Naive thymus-derived CD8-positive, alpha-beta T cell (primary cell): Measurements from ENCODE around the gene HP. TPM values are rescaled to one million over a fixed set of nuclear protein-coding genes. Genes with fewer than 3 reads are reported as not detected.
A peak's percentile ranks its signal among the peaks of the same experiment; 100 is the strongest.
"Not testable (repeated sequence)": the region's sequence is repeated elsewhere in the genome, so short reads cannot be mapped to it uniquely, and the experiment has no call there.

Experiments used
- ATAC-seq, 2 donors: fragments of 150-1000 bp; cut with Tn5 transposase in 1 of 2; sonication (Bioruptor Pico), chemical (Tn5 transposase) in 1 of 2; 1 replicate in 1 of 2; 2 replicates in 1 of 2; pipeline ENCODE4 v1.10.0; 2021; ENCODE audit warnings: mild to moderate bottlenecking in 2 of 2, moderate library complexity in 2 of 2
- POLR2A ChIA-PET: fragments of 350-600 bp; sonication (Branson Sonifier 250); formaldehyde crosslinking; loops from one replicate; lab custom pipeline; 2021; ENCODE audit warnings: antibody characterized with exemption; lab: Charles Lee
- DNase-seq, 10 donors: peaks; one replicate each; pipeline versions ENCODE4 v3.0.0 to v3.0.0-alpha.2; 2020 to 2022
- H3K27ac Mint-ChIP-seq, 10 donors: one replicate each; pipeline ENCODE4 v1.8.0; 2020 to 2022; ENCODE audit warnings: mild to moderate bottlenecking in 10 of 10, mixed read lengths in 10 of 10, moderate library complexity in 4 of 10, inconsistent platforms in 1 of 10
- H3K27me3 Mint-ChIP-seq, 5 donors: one replicate each; pipeline ENCODE4 v1.8.0; 2021 to 2022; ENCODE audit warnings: mixed read lengths in 5 of 5
- H3K36me3 Mint-ChIP-seq, 3 donors: one replicate each; pipeline ENCODE4 v1.8.0; 2020 to 2022; ENCODE audit warnings: mixed read lengths in 3 of 3, mild to moderate bottlenecking in 2 of 3, inconsistent platforms in 1 of 3
- H3K4me1 Mint-ChIP-seq, 4 donors: one replicate each; pipeline ENCODE4 v1.8.0; 2021 to 2022; ENCODE audit warnings: mixed read lengths in 4 of 4
- H3K4me3 Mint-ChIP-seq, 10 donors: one replicate each; pipeline ENCODE4 v1.8.0; 2020 to 2022; ENCODE audit warnings: mild to moderate bottlenecking in 10 of 10, mixed read lengths in 10 of 10, moderate library complexity in 6 of 10, inconsistent platforms in 1 of 10
- H3K9me3 Mint-ChIP-seq, 9 donors: one replicate each; pipeline ENCODE4 v1.8.0; 2020 to 2022; ENCODE audit warnings: mixed read lengths in 9 of 9, mild to moderate bottlenecking in 3 of 9, inconsistent platforms in 1 of 9, moderate library complexity in 1 of 9
- polyA plus RNA-seq, 3 donors: library from polyadenylated mRNA; unstranded; fragments of 300-500 nt; fragmentation: Illumina TruSeq; gene quantifications; one replicate each; pipeline ENCODE4 v1.2.3, GENCODE V29; 2021
- total RNA-seq, 8 experiments: library from RNA in 2 of 8; stranded (reverse) in 2 of 8; gene quantifications; one replicate each; pipeline ENCODE4 v1.2.3 and lab custom pipeline; 2021 to 2026

Gene HP
- total and polyA plus RNA-seq, 5 experiments from 2014 or later = 0.22 to 0.26 TPM; not detected in 3

DNA sequence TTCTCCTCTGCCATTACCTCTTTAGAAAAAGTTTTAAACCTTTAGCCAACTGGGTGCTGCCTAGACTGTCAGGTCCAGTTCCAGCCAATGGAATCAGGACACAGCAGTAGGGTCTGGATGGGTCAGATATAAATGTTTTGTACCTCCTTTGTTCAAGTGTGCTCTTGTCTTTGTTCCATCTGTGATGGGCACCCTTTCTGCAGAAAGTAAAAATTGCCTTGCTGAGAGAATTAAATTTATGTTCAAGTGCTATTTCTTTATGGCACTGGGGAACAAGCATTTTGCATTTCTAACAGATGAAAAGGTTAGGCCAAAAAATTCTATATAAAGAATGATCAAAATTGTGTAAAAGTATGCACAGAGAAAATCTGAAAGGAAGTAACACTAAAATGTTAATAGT is 5.2 kb upstream of the HP start:
- Mint-ChIP-seq H3K9me3 (peaks cover 3 to 29% (median 18%) of the 10 kb centered on the region in 9 donors), H3K27me3 (no peaks in the 10 kb centered on the region), H3K36me3 (peaks cover under 1 to 16% (median 12%) of the 10 kb centered on the region in 3 donors), H3K4me1 (no peaks in the 10 kb centered on the region), H3K27ac (no peak overlapping the region), H3K4me3 (no peak overlapping the region)
- no peak for ATAC-seq
- no peak for DNase-seq
- POLR2A ChIA-PET = no interaction called here

DNA sequence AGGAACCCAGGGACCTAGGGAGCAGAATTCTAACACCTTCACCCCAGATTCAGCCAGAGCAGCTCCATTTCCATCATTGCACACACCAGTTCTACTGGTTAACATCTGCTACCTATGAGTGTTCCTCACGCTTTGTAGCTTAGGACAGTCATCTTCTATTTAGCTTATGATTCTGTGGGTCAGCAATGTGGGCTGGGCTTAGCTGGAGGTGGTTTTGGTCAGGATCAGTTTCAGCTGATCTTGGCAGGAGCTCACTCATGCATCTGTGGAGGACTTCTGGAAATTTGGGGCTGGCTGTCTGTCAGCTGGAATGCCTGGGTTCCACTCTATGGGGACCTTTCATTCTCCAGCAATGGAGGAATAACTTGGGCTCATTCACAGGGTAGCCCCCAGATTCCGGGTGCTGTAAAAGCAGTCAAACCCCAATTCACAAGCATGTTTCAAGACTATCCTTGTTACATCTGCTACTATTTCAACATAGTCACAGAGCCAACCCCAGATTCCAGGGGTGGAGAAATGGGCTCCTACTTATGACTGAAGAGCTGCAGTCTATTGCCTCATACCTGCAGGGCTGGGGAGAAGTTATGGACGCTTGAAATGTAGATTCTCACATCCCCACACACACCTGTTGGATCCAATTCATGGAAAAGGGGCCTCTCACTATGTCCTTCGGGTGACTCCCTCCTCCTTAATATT is 3.4 kb upstream of the HP start:
- DNase-seq (no peak), ATAC-seq (no peak)
- H3K27me3 Mint-ChIP-seq = no peaks in the 10 kb centered on the region
- POLR2A ChIA-PET = no interaction called here
- H3K9me3 Mint-ChIP-seq = peaks cover 3 to 29% (median 18%) of the 10 kb centered on the region in 9 donors
- no peak overlapping the region for H3K27ac Mint-ChIP-seq
- H3K4me3 Mint-ChIP-seq = no peak overlapping the region
- H3K36me3 Mint-ChIP-seq = peaks cover 3 to 16% (median 12%) of the 10 kb centered on the region in 3 donors
- no peaks in the 10 kb centered on the region for H3K4me1 Mint-ChIP-seq

- peaks cover 3 to 29% (median 18%) of the 10 kb centered on the region in 9 donors for H3K9me3 Mint-ChIP-seq
- H3K4me1 Mint-ChIP-seq = no peaks in the 10 kb centered on the region
- H3K27ac Mint-ChIP-seq = no peak overlapping the region
- DNase-seq = no peak
- POLR2A ChIA-PET = no interaction called here
- peaks cover 4 to 16% (median 12%) of the 10 kb centered on the region in 3 donors for H3K36me3 Mint-ChIP-seq
- no peaks in the 10 kb centered on the region for H3K27me3 Mint-ChIP-seq
- H3K4me3 Mint-ChIP-seq = no peak overlapping the region
- ATAC-seq = no peak
Measured at GRCh38 chr16:72051818-72052217, 2.5 kb upstream of the HP start.

DNA sequence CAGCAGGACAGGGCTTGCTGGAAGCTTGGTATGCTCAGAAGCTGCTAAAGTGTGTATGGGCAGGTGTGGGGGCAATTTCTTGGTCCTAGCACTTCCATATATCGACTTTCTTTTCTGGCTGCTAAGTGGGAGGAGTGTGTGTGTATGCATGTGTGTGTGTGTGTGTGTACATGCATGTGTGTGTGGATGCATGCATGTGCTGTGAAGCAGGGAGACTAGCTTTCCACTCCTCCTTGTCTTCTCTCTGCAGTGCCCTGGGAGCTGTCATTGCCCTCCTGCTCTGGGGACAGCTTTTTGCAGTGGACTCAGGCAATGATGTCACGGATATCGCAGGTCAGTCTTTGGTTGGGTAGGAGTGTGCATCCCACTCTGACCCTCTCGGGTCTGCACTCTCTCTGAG is 1.6 kb downstream of the HP start:
- Mint-ChIP-seq H3K4me1 (no peaks in the 10 kb centered on the region), H3K36me3 (peaks cover 0 to 7% (median 7%) of the 10 kb centered on the region in 3 donors), H3K9me3 (peaks cover 0 to 5% (median 0%) of the 10 kb centered on the region in 9 donors), H3K27ac (no peak overlapping the region), H3K27me3 (no peaks in the 10 kb centered on the region), H3K4me3 (no peak overlapping the region)
- no peak for ATAC-seq
- no peak for DNase-seq
- POLR2A ChIA-PET = no interaction called here

DNA sequence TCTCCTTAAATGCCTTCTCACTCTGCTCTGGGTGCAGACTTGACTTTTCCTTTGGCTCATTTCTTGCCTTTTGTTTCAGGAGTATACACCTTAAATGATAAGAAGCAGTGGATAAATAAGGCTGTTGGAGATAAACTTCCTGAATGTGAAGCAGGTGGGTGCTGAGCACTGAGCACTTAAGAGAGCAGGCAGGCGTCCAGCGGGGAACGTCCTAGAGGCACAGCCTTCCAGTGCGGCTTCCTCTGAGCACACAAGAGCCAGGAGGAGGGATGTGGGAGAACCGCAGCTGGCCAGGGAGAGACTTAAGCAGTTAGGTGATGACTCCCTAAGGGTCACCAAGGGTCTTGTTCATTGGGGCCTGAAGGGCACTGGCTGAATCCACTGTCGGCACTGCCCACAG is 3.0 kb downstream of the HP start:
- H3K36me3 Mint-ChIP-seq = peaks cover 0 to 12% (median 8%) of the 10 kb centered on the region in 3 donors
- H3K4me1 Mint-ChIP-seq, H3K4me3 Mint-ChIP-seq, H3K27ac Mint-ChIP-seq, POLR2A ChIA-PET, H3K27me3 Mint-ChIP-seq, H3K9me3 Mint-ChIP-seq, DNase-seq, ATAC-seq: not testable (repeated sequence)

DNA sequence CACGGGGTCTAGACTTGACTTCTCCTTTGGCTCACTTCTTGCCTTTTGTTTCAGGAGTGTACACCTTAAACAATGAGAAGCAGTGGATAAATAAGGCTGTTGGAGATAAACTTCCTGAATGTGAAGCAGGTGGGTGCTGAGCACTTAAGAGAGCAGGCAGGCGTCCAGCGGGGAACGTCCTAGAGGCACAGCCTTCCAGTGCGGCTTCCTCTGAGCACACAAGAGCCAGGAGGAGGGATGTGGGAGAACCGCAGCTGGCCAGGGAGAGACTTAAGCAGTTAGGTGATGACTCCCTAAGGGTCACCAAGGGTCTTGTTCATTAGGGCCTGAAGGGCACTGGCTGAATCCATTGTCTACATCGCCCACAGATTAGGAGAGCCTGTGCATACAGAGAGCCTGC is 4.8 kb downstream of the HP start:
- H3K27ac Mint-ChIP-seq, DNase-seq, H3K4me3 Mint-ChIP-seq, ATAC-seq, H3K4me1 Mint-ChIP-seq, H3K27me3 Mint-ChIP-seq, POLR2A ChIA-PET, H3K9me3 Mint-ChIP-seq: not testable (repeated sequence)
- peaks cover 0 to 12% (median 3%) of the 10 kb centered on the region in 3 donors for H3K36me3 Mint-ChIP-seq

- Mint-ChIP-seq H3K27ac (no peak overlapping the region), H3K4me3 (no peak overlapping the region)
- POLR2A ChIA-PET = no interaction called here
Measured at GRCh38 chr16:72060405-72060804, 6.1 kb downstream of the HP start.

GRCh38 chr16:72061564-72061963 is 7.3 kb downstream of the HP start:
- Mint-ChIP-seq H3K4me3 (no peak overlapping the region), H3K9me3 (no peaks in the 10 kb centered on the region), H3K4me1 (no peaks in the 10 kb centered on the region), H3K27ac (no peak overlapping the region), H3K27me3 (no peaks in the 10 kb centered on the region), H3K36me3 (peaks cover 0 to 15% (median 3%) of the 10 kb centered on the region in 3 donors)
- DNase-seq (no peak), ATAC-seq (no peak)
- POLR2A ChIA-PET = no interaction called here

More at GRCh38 chr16:72060405-72060804, 6.1 kb downstream of the HP start:
- Mint-ChIP-seq H3K9me3 (no peaks in the 10 kb centered on the region), H3K36me3 (peaks cover 0 to 17% (median 3%) of the 10 kb centered on the region in 3 donors), H3K4me1 (no peaks in the 10 kb centered on the region), H3K27me3 (no peaks in the 10 kb centered on the region)
- ATAC-seq (no peak), DNase-seq (no peak)

DNA sequence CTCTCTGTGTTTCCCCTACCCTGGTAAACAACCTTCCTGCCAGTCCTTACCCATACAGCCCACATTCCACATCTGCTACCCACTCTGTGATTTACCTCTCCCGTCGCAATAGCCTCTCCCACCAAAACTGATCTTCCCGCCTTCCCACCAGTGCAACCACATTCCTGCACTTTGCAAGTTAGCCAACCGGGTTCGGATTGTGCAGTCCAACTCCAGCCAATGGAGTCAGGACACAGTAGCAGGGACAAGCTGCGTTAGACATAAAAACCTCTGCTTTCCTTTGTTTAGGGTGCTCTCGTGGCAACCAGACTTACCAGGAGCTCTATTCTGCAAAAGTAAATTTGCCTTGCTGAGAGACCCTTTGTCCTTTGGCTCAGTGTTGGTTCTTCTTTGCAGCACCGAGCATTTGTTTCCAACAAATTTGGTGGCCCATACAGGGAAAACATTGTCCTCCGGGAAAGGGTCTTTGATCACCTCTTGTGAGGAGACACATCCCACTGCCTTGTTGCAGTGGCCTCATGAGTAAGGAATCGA is 10.1 kb downstream of the HP start:
- no peak for DNase-seq
- Mint-ChIP-seq H3K4me1 (peaks cover 0 to 2% (median 0%) of the 10 kb centered on the region in 4 donors), H3K9me3 (no peaks in the 10 kb centered on the region), H3K36me3 (peaks cover 0 to 15% (median 3%) of the 10 kb centered on the region in 3 donors), H3K4me3 (no peak overlapping the region), H3K27me3 (no peaks in the 10 kb centered on the region), H3K27ac (peak overlapping the region in 2 of 10 donors; percentile 22 to 37)
- POLR2A ChIA-PET = no interaction called here
- no peak for ATAC-seq

DNA sequence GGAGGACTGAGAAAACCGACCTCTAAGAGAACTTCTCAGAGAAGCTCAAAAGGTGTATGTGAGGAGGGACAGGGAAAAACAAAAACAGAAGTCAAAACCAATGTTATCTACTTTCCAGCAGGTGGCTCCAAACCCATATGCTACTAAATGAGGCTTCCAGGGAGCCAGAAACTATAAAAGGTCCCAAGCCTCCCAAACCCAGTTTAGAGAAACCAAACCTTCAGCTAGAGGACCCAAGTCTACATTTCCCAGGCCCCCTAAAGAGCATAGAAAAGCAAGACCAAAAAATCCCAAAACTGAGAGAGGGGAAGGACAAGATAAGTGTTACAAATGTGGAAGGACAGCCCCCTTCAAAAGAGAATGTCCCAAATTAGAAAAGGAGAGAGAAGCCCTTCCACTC is 12.4 kb downstream of the HP start:
- POLR2A ChIA-PET = interaction anchor here (0.6 to 1.2 kb wide), 2 partner anchors 26 to 116 kb away, joined by 3 to 4 read pairs; partner anchors contain the start of gene TXNL4B
- Mint-ChIP-seq H3K4me1 (peaks cover 0 to 2% (median 0%) of the 10 kb centered on the region in 4 donors), H3K27ac (peak overlapping the region in 4 of 10 donors; percentile 38 to 65 (median 44)), H3K9me3 (no peaks in the 10 kb centered on the region), H3K4me3 (no peak overlapping the region), H3K36me3 (peaks cover 0 to 9% (median 3%) of the 10 kb centered on the region in 3 donors), H3K27me3 (no peaks in the 10 kb centered on the region)
- peak in 3 of 10 donors; percentile 10 to 21 (median 19) for DNase-seq
- ATAC-seq = no peak

DNA sequence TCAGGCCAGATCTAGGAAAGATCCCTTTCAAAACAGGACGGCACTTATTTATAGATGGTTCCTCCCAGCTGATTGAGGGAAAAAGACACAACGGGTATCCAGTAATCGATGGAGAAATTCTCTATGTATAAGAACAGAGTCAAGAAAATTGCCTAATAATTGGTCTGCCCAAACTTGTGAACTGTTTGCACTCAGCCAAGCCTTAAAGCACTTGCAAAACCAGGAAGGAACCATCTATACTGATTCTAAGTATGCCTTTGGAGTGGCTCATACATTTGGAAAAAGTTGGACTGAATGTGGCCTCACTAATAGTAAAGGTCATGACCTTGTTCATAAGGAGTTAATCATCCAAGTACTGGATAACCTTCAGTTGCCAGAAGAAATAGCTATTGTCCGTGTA is 14.6 kb downstream of the HP start:
- Mint-ChIP-seq H3K4me1 (peaks cover 0 to 2% (median 0%) of the 10 kb centered on the region in 4 donors), H3K36me3 (peaks cover 0 to 7% (median 0%) of the 10 kb centered on the region in 3 donors), H3K9me3 (no peaks in the 10 kb centered on the region), H3K4me3 (no peak overlapping the region), H3K27ac (no peak overlapping the region), H3K27me3 (no peaks in the 10 kb centered on the region)
- ATAC-seq = no peak
- no peak for DNase-seq
- POLR2A ChIA-PET = no interaction called here

DNA sequence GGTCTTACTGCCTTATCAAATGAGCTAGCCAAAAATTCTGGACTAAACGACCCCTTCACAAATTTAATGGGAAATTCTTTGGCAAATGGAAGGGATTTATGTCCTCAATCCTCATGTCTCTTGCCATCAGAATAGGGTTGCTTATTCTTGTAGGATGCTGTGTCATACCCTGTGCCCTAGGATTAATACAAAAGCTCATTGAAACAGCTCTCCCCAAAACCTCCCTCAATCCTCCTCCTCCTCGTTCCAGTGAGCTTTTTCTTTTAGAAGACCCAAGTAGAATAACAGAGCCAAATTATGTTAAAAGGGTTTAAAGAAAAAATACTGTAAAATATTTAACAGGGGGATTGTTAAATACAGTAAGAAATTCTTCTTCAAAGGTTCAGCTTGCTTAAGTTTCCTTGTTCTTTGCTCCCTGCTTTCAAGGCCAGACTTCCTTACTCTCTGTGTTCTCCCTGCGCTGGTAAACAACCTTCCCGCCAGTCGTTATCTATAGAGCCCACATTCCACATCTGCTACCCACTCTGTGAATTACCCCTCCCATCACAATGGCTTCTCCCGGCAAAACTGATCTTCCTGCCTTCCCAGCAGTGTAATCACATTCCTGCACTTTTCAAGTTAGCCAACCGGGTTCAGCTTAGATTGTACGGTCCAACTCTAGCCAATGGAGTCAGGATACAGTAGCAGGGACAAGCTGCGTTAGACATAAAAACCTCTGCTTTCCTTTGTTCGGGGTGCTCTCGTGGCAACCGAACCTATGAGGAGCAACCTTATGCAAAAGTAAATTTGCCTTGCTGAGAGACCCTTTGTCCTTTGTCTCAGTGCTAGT is 18.4 kb downstream of the HP start:
- H3K4me1 Mint-ChIP-seq = no peaks in the 10 kb centered on the region
- no peaks in the 10 kb centered on the region for H3K9me3 Mint-ChIP-seq
- ATAC-seq (no peak), DNase-seq (no peak)
- POLR2A ChIA-PET = no interaction called here
- no peaks in the 10 kb centered on the region for H3K27me3 Mint-ChIP-seq
- H3K27ac Mint-ChIP-seq = no peak overlapping the region
- peaks cover 0 to 4% (median 2%) of the 10 kb centered on the region in 3 donors for H3K36me3 Mint-ChIP-seq
- H3K4me3 Mint-ChIP-seq = no peak overlapping the region
